GM21723 (cell line): Measurements from ENCODE around the gene PLIN5.

ENCODE experiments used
- ATAC-seq: cut with Tn5 transposase; IDR thresholded peaks from one replicate; pipeline ENCODE4 v1.9.1; 2021; ENCODE audit warnings: mild to moderate bottlenecking, moderate library complexity; ENCODE audit not compliant: unreplicated experiment

The PLIN5 gene

DNA sequence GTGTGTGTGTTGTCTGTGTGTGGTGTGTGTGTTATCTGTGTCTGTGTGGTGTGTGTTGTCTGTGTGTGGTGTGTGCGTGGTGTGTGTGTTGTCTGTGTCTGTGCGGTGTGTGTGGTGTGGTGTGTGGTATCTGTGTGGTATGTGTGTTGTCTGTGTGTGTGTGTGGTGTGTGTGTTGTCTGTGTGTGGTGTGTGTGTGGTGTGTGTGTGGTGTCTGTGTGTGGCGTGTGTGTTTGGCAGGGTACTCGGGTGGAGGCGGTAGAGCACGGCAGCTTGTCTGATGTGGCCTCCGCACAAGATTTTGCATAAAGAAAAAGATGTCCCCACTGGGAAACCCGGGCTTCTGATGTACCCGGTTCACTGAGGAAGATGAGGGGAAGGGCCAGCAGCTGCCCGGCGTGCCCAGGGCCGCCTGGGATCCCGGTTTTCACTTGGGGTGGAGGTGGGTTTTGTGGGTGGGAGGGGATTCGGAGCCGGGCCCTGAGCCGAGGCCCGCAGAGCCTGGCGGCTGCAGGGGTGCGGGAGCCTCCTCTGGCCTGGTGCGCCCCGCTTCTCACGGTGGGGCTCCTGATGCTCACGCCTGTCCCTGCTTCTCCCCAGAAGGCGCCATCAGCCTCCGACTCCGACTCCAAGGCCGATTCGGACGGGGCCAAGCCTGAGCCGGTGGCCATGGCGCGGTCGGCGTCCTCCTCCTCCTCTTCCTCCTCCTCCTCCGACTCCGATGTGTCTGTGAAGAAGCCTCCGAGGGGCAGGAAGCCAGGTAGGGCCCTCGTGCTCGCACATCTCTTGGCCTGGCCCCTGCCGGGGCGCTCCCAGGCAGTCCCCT lies 41.7 kb downstream of the PLIN5 start:
- ATAC-seq: no peak

DNA sequence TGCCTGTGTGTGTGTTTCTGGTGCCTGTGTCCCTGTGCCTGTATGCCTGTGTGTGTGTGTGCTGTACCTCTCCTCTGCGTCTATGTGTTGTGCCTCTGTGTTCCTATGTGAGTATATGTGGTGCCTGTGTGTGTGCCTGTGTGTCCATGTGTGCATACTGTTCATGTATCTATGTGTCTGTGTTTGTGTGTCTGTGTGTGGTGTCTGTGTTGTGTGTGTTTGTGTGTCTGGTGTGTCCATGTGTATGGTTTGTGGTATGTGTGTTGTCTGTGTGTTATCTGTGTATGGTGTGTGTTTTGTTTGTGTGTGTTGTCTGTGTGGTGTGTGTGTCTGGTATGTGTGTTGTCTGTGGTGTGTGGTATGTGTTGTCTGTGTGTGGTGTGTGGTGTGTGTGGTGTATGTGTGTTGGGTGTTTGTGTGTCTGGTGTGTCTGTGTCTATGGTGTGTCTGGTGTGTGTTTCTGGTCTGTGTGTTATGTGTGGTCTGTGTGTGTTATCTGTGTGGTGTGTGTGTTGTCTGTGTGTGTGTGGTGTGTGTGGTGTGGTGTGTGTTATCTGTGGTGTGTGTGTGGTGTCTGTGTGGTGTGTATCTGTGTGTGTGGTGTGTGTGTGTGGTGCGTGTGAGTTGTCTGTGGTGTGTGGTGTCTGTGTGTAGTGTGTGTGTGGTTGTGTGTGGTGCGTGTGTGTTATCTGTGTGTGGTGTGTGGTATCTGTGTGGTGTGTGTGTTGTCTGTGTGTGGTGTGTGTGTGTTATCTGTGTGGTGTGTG lies 42.5 kb downstream of the PLIN5 start:
- no peak for ATAC-seq

DNA sequence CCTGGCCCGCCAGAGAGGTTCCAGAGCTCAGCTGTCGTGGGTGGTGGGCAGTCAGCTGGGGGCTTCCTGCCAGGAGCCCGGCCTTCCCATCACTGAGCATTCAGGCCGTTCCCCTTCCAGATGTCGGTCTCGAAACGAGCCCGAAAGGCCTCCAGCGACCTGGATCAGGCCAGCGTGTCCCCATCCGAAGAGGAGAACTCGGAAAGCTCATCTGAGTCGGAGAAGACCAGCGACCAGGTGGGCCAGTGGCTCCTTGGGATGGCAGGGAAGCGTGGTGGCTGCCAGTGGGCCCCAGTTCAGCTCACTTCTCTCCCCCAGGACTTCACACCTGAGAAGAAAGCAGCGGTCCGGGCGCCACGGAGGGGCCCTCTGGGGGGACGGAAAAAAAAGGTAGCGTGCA lies 43.6 kb downstream of the PLIN5 start:
- ATAC-seq: no peak

DNA sequence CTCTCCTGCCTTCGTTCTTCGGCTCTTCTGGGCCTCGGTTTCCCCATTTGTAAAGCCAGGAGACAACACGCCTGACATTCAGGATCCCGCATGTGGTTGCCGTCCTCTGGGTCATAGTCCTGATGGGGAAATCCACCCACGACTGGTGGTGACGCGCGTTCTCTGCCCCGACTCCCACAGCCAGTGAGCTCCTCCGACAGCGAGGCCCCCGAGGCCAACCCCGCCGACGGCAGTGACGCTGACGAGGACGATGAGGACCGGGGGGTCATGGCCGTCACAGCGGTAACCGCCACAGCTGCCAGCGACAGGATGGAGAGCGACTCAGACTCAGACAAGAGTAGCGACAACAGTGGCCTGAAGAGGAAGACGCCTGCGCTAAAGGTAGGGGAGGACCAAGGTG lies 46.5 kb downstream of the PLIN5 start:
- ATAC-seq: no peak

DNA sequence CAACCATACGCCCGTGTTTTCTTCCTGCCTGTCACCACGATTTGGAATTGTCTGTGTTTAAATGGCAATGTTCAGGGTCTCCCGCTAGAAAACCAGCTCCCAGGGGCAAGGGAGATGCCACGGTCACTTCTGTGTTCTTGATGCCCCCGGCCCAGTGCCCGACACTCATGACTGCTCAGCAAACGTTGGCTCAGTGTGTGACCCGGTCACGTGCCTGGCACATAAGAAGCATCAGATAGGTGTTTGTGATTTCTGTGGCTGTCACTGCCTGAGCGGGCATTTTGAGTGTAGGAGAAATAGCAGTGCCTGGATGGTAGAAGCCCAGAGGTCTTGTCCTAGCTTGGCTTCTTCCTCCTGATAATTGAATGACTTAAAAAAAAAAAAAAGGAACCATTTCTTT lies 47.5 kb downstream of the PLIN5 start:
- no peak for ATAC-seq

DNA sequence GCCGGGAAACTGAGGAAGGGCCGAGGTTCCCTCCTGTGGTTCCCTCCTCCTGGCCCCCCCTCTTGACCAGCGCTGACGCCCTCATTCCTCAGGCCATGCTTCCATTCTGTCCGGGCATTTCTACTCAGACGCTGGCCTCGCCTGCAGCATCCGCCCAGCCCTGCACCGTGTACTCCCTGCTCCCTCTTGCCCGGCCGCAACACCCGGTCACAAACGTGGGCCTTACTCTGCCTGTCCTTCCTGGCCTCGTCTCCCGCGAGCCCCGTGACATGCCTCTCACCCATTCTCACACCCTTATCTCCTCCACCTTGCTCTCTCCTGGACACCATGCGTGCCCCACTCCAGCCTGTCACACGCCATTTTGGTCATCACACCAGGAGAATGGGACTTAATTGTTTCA lies 51.6 kb downstream of the PLIN5 start:
- ATAC-seq: no peak

DNA sequence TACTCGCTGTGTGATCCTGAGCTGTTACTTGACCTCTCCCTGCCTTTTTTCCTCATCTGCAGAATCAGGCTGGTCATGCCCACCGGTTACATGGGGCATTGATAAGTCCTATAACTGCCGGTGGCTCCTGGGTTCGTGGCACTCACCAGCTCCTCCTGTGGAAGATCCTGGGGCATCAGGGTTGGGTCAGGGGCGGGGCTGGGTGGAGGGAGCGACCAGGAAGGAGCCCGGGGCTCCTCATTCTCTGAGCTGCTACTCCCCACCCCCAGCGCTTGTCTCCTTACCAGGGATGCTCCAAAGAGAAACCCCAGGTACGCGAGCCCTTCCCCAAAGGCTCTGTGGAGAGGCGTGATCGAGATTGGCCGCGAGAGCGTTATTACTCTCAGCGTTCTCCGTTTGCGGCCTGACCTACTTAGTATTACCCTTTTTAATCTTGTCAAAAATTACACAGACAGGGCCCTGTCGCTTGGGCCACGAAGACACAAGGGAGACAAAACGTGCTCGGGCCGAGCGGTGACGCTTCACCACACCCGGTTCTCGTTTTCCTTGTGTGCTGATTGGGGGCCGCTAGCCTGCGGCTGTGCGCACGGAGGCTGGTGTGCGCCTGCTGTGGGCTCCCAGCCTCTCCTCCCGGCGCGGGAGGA lies 52.2 kb downstream of the PLIN5 start:
- no peak for ATAC-seq

DNA sequence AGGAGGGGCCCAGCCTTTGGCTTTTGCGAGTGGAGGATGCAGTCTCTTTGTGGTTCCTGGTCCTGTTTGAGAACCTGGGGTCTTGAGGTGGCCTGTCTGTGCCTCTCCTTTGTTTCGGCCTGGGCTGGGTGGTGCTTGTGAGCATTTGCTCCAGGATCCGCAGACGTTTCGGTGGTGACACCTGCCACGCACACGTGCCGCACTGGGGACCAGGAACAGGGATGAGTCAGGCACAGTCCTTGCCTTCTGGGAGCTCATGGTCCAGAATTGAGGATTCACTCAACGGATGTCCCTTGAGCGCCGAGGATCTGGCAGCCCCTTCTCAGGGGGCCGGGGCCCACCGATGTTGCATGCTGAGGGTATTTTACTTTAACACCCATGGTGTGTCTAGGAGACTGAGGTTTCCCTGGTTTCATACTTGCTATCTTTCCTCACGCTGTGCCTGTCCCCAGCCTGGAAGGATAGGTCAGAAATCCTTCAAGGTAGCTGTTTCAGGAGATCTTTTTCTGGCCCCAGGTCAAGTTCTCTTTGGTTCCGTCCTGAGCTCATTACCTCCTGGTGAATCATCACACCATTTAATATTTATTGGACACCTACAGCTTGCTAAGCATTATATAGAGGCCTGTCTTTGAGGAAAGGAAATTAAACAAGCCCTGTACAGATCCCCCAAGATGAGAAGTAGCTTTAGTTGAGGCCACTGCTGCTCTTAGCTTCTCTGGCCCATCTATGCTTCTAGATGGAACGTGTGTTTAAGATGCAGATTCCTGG lies 57.8 kb downstream of the PLIN5 start:
- no peak for ATAC-seq

DNA sequence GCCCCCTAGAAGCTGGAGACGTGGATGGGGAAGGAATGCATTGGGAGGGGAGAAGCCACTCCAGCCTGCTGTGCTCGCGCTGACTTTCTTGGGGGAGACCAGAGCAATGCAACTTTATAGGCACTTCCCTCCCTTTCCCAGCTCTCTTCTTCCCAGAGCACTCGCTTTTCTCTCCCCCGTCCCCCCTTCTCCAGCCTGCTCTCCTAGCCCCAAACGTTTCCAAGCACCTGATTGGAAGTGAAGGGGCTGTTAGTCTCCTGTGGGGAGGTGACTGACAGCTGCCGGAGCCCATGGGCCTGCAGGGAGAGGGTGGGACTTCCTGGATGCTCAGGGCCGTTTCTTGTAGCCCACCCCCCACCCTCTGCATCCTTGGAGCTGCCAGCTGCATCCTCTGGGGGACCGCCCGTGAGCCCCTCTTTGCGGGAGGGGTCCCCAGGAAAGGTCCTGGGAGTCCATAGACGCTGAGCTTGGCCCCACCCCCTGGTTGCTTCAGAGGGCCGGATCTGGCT lies 60.5 kb downstream of the PLIN5 start:
- no peak for ATAC-seq

DNA sequence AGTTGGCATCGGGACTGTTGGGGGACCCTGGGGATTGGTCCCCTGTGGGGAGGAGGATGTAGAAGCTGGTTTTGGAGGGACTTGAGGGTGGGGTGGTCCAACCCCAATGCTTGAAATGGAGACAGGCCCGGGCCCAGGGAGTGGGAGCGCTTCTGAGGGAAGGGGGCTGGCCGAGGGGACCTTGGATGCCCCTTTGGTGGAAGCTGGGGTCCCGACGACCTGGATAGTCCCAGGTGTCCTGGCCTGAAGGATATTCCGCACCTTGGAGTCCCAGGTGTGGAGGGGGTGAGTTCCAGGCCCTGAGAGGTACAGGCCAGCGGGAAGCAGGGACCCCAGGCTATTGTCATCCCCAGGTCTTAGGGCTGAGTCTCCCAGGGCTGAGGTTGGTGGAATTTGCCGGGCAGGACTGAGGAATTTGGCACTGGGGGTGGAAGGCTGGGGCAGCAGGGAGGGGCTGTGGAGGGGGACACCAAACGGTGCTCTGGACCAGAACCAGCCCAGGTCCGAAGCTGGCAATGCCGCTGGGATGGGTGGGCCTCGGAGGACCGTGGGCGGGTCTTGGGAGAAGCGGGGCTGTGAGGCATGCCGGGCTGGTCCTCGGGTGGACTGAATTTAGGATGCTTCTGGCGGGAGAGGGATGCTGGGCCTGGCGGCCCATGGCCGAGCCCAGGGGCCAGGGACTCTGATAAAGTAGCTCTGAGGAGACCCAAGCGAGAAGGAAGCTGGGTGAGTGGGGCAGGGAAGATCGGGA lies 61.1 kb downstream of the PLIN5 start:
- ATAC-seq: no peak

DNA sequence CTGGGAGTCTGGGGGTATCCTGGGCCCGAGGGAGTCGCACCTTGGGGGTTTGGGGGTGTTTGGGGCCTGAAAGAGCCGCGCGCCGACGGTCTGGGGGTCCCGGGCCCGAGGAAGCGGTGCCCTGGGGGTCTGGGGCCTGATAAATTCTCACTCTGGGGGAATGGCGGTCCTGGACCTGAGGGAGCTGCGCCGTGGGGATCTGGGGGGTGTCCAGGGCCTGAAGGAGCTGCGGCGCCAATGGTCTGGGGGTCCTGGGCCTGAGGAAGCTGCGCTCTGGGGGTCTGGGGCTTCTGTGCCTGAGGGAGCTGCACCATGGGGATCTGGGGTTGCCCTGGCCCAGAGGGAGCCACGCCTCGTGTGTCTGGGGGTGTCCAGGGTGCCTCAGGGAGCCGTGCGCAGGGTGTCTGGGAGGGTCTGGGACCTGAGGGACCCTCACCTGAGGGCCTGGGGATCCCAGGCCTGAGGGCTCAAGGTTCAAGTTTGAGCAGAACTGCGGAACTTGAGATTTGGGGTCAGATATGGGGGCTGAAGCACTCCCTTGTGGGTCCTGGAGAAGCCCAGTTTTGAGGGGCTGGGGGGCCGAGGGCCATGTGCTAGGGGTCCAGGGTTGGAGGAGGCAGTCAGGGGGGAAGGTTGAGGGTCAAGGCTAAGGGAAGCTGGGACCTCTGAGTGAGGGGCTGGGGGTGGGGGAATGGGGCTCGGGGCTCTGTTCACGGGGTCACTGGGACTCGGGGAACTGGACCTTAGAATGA lies 61.8 kb downstream of the PLIN5 start:
- no peak for ATAC-seq
